Body of pancreas (tissue), 4 donors: ENCODE measurements around the gene FOXP1. TPM values are rescaled to one million over a fixed set of nuclear protein-coding genes. Genes with fewer than 3 reads are reported as not detected.

Source experiments
- ATAC-seq: fragments of 150-250 bp; one replicate; pipeline ENCODE4 v1.9.1; 2016
- DNase-seq, 4 donors: peaks; one replicate each; pipeline ENCODE4 v3.0.0-alpha.2; 2019
- H3K27ac ChIP-seq, 4 donors: fragments of 200-600 bp; sonication (generic); 1 replicate in 3 of 4; 2 replicates in 1 of 4; pipeline versions ENCODE4 v1.5.1 to v1.6.1; 2016 to 2019; ENCODE audit warnings: mild to moderate bottlenecking in 1 of 4, mixed read lengths in 1 of 4, moderate library complexity in 1 of 4
- H3K27me3 ChIP-seq, 2 donors: fragments of 200-600 bp; sonication (generic); one replicate each; pipeline ENCODE4 v1.6.0; 2016; ENCODE audit warnings: mild to moderate bottlenecking in 1 of 2
- H3K36me3 ChIP-seq, 2 donors: fragments of 200-600 bp; sonication (generic); replicated peaks in 1 of 2; 2 replicates each; pipeline ENCODE4 v1.5.1; 2016; ENCODE audit warnings: low read depth in 2 of 2; ENCODE audit not compliant: insufficient read depth in 1 of 2
- H3K4me1 ChIP-seq: fragments of 200-600 bp; sonication (generic); one replicate; pipeline ENCODE4 v1.6.0; 2016
- H3K4me3 ChIP-seq, 2 donors: fragments of 200-600 bp; sonication (generic); 1 replicate in 1 of 2; 2 replicates in 1 of 2; pipeline ENCODE4 v1.5.1; 2016 to 2019
- H3K9me3 ChIP-seq, 3 donors: fragments of 200-600 bp; sonication (generic); 1 replicate in 2 of 3; 2 replicates in 1 of 3; pipeline ENCODE4 v1.5.1; 2016
- CTCF ChIP-seq, 7 experiments: fragments of 450-650 bp in 4 of 7; fragments of 200-600 bp in 3 of 7; sonication (generic) in 3 of 7; IDR thresholded peaks; one replicate each; pipeline ENCODE4 v1.5.1; 2016 to 2019; ENCODE audit warnings: antibody characterized with exemption in 7 of 7
- POLR2A ChIP-seq, 3 donors: fragments of 450-650 bp; IDR thresholded peaks; one replicate each; pipeline ENCODE4 v1.6.1; 2016; ENCODE audit warnings: antibody characterized with exemption in 3 of 3, mild to moderate bottlenecking in 2 of 3
- WGBS, 2 donors: methylation state at CpG; one replicate each; pipeline ENCODE4 v1.1.5; 2017; 5-methylcytosine and 5-hydroxymethylcytosine counted together
- intact Hi-C: fragments of 100-400 bp; cut with DNase I; formaldehyde crosslinking; loops from one replicate; pipeline ENCODE4 v1.15.1; 2023
- total RNA-seq, 2 donors: library from RNA; depleted of rRNA; stranded (reverse); fragments of >200 nt; gene quantifications; one replicate each; pipeline ENCODE4 v1.1.0, GENCODE V29; 2016

The FOXP1 gene
- total RNA-seq, 2 donors from 2014 or later: 85.7 to 86.1 TPM

GRCh38 chr3:71482771-71483170 is 100.8 kb downstream of the FOXP1 start:
- 94 to 96% methylated on average over 5 of the region's 5 CpGs for WGBS, 2 donors
- Histone ChIP-seq H3K27ac (no peak overlapping the region), H3K9me3 (no peaks in the 10 kb centered on the region), H3K4me1 (peaks cover 6% of the 10 kb centered on the region), H3K4me3 (no peak overlapping the region), H3K36me3 (no peaks in the 10 kb centered on the region), H3K27me3 (no peaks in the 10 kb centered on the region)
- ATAC-seq (no peak), DNase-seq (no peak)
- TF ChIP-seq POLR2A (IDR thresholded peaks at IDR 0.05): no peak
- TF ChIP-seq CTCF (IDR thresholded peaks at IDR 0.05): no peak
- intact Hi-C loops: no loop called here

GRCh38 chr3:71478568-71478967 is 105.0 kb downstream of the FOXP1 start:
- Histone ChIP-seq H3K27ac (no peak overlapping the region), H3K27me3 (no peaks in the 10 kb centered on the region), H3K9me3 (no peaks in the 10 kb centered on the region), H3K36me3 (no peaks in the 10 kb centered on the region), H3K4me1 (peaks cover 7% of the 10 kb centered on the region), H3K4me3 (no peak overlapping the region)
- intact Hi-C loops: no loop called here
- TF ChIP-seq POLR2A (IDR thresholded peaks at IDR 0.05) (no peak), CTCF (IDR thresholded peaks at IDR 0.05) (no peak)
- DNase-seq: no peak
- 86 to 92% methylated on average over 2 of the region's 2 CpGs for WGBS, 2 donors
- no peak for ATAC-seq

- Histone ChIP-seq H3K36me3 (no peaks in the 10 kb centered on the region), H3K27ac (no peak overlapping the region), H3K4me1 (peaks cover 7% of the 10 kb centered on the region), H3K27me3 (no peaks in the 10 kb centered on the region), H3K9me3 (no peaks in the 10 kb centered on the region), H3K4me3 (no peak overlapping the region)
- ATAC-seq: no peak
- DNase-seq: no peak
- intact Hi-C loops: no loop called here
- TF ChIP-seq POLR2A (IDR thresholded peaks at IDR 0.05) (no peak), CTCF (IDR thresholded peaks at IDR 0.05) (no peak)
- WGBS, 2 donors: 98 to 100% methylated on average over 2 of the region's 2 CpGs
Measured at GRCh38 chr3:71476950-71477349, 106.6 kb downstream of the FOXP1 start.

GRCh38 chr3:71469138-71469435 is 114.4 kb downstream of the FOXP1 start:
- DNase-seq (no peak), ATAC-seq (no peak)
- TF ChIP-seq CTCF (IDR thresholded peaks at IDR 0.05) (no peak), POLR2A (IDR thresholded peaks at IDR 0.05) (no peak)
- Histone ChIP-seq H3K27ac (no peak overlapping the region), H3K27me3 (no peaks in the 10 kb centered on the region), H3K9me3 (no peaks in the 10 kb centered on the region), H3K4me1 (no peaks in the 10 kb centered on the region), H3K36me3 (no peaks in the 10 kb centered on the region), H3K4me3 (no peak overlapping the region)
- 36% methylated on average over 1 of the region's 1 CpG for WGBS, 2 donors
- intact Hi-C loops: no loop called here

- WGBS, 2 donors: 84 to 88% methylated on average over 12 of the region's 12 CpGs
- H3K27me3 ChIP-seq: no peaks in the 10 kb centered on the region
- H3K4me1 ChIP-seq: no peaks in the 10 kb centered on the region
- H3K4me3 ChIP-seq: no peak overlapping the region
- intact Hi-C loops: no loop called here
- no peaks in the 10 kb centered on the region for H3K36me3 ChIP-seq
- no peaks in the 10 kb centered on the region for H3K9me3 ChIP-seq
- ATAC-seq (no peak), DNase-seq (no peak)
- no peak overlapping the region for H3K27ac ChIP-seq
- TF ChIP-seq POLR2A (IDR thresholded peaks at IDR 0.05) (no peak), CTCF (IDR thresholded peaks at IDR 0.05) (no peak)
Measured at GRCh38 chr3:71468311-71469137, 115.0 kb downstream of the FOXP1 start.
